PFSK-1 (cell line): Measurements from ENCODE around the gene LDLRAD4.

Source experiments
- FOXP2 ChIP-seq: optimal IDR thresholded peaks from 2 replicates; pipeline ENCODE3; 2011; ENCODE audit warnings: borderline replicate concordance, control low read depth, inconsistent platforms; ENCODE audit not compliant: insufficient read depth; ENCODE audit errors: extremely low read length, extremely low read depth
- POLR2AphosphoS5 ChIP-seq: IDR thresholded peaks from 2 replicates; pipeline ENCODE4 v1.6.1; 2012; ENCODE audit warnings: low read depth, mild to moderate bottlenecking, control low read depth, low read length, moderate library complexity
- SIN3A ChIP-seq: IDR thresholded peaks from 2 replicates; pipeline ENCODE4 v1.6.1; 2012; ENCODE audit warnings: mild to moderate bottlenecking, low read length, moderate library complexity, borderline replicate concordance; ENCODE audit not compliant: insufficient read depth
- TAF1 ChIP-seq: IDR thresholded peaks from 2 replicates; pipeline ENCODE4 v1.6.1; 2012; ENCODE audit warnings: low read length, control low read depth, borderline replicate concordance; ENCODE audit not compliant: insufficient read depth
- TF ChIP-seq, protein P1 (sequence below), 2 experiments: IDR thresholded peaks; 2 replicates each; pipeline versions ENCODE4 v1.6.1 to v1.8.0; 2011 to 2012; ENCODE audit warnings: low read depth in 2 of 2, low read length in 2 of 2, control low read depth in 1 of 2, inconsistent platforms in 1 of 2, mild to moderate bottlenecking in 1 of 2, moderate library complexity in 1 of 2; ENCODE audit not compliant: insufficient read depth in 1 of 2

The LDLRAD4 gene

DNA sequence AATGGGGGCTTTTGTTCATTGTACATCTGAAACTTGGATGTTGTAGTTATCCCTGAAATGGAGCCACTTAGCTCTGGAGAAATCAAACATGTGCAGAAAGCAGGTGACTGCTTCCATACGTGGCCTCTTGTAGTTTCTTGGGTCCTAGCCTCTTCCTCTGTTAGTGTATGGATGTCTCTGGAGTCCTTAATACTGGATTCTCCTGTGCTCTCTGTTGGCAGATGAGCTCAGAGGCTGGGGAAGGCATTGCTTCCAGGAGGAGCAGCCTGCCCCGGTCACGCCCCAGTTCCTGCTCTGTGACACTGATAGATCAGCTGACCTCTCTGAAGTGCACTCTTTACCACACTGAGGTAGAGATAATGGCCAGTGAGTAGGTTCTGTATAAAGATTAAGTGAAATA lies 176.2 kb downstream of the LDLRAD4 start:
- TF ChIP-seq SIN3A (no peak), POLR2AphosphoS5 (no peak), FOXP2 (no peak)
- TF ChIP-seq, protein P1, sequence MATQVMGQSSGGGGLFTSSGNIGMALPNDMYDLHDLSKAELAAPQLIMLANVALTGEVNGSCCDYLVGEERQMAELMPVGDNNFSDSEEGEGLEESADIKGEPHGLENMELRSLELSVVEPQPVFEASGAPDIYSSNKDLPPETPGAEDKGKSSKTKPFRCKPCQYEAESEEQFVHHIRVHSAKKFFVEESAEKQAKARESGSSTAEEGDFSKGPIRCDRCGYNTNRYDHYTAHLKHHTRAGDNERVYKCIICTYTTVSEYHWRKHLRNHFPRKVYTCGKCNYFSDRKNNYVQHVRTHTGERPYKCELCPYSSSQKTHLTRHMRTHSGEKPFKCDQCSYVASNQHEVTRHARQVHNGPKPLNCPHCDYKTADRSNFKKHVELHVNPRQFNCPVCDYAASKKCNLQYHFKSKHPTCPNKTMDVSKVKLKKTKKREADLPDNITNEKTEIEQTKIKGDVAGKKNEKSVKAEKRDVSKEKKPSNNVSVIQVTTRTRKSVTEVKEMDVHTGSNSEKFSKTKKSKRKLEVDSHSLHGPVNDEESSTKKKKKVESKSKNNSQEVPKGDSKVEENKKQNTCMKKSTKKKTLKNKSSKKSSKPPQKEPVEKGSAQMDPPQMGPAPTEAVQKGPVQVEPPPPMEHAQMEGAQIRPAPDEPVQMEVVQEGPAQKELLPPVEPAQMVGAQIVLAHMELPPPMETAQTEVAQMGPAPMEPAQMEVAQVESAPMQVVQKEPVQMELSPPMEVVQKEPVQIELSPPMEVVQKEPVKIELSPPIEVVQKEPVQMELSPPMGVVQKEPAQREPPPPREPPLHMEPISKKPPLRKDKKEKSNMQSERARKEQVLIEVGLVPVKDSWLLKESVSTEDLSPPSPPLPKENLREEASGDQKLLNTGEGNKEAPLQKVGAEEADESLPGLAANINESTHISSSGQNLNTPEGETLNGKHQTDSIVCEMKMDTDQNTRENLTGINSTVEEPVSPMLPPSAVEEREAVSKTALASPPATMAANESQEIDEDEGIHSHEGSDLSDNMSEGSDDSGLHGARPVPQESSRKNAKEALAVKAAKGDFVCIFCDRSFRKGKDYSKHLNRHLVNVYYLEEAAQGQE (IDR thresholded peaks at IDR 0.05; ENCODE audit: insufficient read depth in 1 of 2, low read depth in 2 of 2, low read length in 2 of 2) = no peak

DNA sequence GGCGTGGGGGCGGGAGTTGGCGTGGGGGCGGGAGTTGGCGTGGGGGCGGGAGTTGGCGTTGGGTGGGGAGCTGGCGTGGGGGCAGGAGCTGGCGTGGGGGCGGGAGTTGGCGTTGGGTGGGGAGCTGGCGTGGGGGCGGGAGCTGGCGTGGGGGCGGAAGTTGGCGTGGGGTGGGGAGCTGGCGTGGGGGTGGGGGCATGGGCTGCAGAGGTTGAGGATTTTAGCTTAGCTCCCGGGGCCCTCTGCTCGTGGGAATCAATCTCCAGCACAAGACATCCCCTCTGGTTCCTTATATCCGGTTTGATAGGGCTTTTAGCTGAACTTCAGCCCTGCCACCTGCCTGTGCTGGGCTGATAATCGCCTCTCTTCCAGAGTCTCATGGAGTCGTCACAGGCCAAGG lies 177.0 kb downstream of the LDLRAD4 start:
- TF ChIP-seq, protein P1 (IDR thresholded peaks at IDR 0.05; ENCODE audit: insufficient read depth in 1 of 2, low read depth in 2 of 2, low read length in 2 of 2) = no peak
- no peak for TF ChIP-seq TAF1

GRCh38 chr18:13397504-13398163 lies 179.1 kb downstream of the LDLRAD4 start:
- no peak for TF ChIP-seq FOXP2
- TF ChIP-seq POLR2AphosphoS5 = no peak
- TF ChIP-seq TAF1 = no peak

GRCh38 chr18:13398631-13399030 lies 180.1 kb downstream of the LDLRAD4 start:
- TF ChIP-seq POLR2AphosphoS5 (no peak), FOXP2 (no peak)

- TF ChIP-seq SIN3A (no peak), FOXP2 (no peak), TAF1 (no peak), POLR2AphosphoS5 (no peak)
- TF ChIP-seq, protein P1 (IDR thresholded peaks at IDR 0.05; ENCODE audit: insufficient read depth in 1 of 2, low read depth in 2 of 2, low read length in 2 of 2) = no peak
Observed at GRCh38 chr18:13399511-13399910, 181.0 kb downstream of the LDLRAD4 start.

DNA sequence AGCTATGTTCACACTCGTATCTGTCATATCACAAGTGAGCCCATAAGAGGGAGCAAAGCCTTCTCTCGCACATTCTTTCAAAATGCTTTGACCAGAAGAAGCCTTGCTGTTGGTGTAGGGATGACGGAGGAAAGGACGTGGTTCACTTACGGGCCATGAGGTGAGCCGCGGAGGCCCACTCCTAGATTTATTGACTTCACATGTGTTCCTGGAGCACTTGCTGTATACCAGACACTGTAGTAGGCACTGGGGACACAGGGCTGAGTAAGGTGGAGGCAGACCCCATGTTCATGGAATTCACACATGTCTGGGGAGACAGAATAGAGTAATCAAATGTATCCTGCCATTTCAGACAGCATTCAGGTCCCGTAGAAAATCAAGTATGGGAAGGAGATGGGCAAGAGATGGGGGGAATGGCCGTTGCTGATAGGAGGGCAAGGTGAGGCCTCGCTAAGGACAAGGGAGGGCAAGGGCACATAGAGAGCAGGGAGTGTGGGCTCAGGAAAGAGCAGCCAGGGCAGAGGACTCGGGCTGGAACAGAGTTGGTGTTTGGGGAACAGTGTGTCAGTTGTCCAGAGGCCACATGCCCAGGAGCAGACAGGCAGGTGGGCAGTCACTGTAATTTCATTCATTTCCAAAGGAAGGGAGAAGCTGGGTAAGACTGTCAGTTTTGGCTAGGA lies 182.2 kb downstream of the LDLRAD4 start:
- TF ChIP-seq SIN3A (no peak), POLR2AphosphoS5 (no peak), TAF1 (no peak), FOXP2 (no peak)
- TF ChIP-seq, protein P1 (IDR thresholded peaks at IDR 0.05; ENCODE audit: insufficient read depth in 1 of 2, low read depth in 2 of 2, low read length in 2 of 2) = no peak
